ENCODE measurements around the gene FEZ2. TPM values are rescaled to one million over a fixed set of nuclear protein-coding genes. Genes with fewer than 3 reads are reported as not detected.

Gene FEZ2, protein sequence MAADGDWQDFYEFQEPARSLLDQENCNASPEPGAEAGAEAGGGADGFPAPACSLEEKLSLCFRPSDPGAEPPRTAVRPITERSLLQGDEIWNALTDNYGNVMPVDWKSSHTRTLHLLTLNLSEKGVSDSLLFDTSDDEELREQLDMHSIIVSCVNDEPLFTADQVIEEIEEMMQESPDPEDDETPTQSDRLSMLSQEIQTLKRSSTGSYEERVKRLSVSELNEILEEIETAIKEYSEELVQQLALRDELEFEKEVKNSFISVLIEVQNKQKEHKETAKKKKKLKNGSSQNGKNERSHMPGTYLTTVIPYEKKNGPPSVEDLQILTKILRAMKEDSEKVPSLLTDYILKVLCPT
- total RNA-seq: 43.7 and 60.4 TPM in 2 replicates

DNA sequence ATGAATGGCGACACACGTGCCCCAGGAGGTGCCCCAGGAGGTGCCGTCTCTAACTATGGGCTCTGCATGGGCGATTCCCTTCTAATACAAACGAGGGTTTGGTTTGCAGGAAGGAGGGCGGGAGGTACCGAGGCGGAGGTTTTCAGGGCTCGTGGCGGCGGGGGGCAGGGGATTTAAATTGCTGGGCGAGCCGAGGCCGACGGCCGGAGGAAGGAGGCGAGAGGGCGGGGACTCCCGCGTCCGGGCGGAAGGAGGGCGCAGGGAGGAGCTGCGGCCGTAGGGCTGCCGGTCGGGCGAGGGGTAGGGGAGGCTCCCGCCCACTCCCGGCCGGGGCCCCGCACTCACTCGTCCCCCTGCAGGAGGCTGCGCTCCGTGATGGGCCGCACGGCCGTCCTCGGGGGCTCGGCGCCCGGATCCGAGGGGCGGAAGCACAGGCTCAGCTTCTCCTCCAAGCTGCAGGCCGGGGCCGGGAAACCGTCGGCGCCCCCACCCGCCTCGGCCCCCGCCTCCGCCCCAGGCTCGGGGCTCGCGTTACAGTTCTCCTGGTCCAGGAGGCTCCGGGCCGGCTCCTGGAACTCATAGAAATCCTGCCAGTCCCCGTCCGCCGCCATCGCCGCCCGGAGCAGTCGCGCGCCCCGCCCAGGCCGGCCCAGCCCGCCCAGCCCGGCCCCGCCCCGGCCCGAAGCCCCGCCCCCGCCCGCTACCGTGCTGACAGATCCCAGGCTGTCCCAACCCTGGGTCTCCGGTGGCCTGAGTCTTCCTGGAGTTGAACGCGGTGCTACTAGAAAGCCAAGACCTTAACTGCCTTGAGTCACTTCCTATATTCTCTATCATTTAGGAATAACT, at the start of gene FEZ2:
FEZ2 (minus strand) TSS at position 637 of the 846 bp plus-strand sequence; CDS start at position 611, 26 bp downstream.
- TF ChIP-seq, protein P1, sequence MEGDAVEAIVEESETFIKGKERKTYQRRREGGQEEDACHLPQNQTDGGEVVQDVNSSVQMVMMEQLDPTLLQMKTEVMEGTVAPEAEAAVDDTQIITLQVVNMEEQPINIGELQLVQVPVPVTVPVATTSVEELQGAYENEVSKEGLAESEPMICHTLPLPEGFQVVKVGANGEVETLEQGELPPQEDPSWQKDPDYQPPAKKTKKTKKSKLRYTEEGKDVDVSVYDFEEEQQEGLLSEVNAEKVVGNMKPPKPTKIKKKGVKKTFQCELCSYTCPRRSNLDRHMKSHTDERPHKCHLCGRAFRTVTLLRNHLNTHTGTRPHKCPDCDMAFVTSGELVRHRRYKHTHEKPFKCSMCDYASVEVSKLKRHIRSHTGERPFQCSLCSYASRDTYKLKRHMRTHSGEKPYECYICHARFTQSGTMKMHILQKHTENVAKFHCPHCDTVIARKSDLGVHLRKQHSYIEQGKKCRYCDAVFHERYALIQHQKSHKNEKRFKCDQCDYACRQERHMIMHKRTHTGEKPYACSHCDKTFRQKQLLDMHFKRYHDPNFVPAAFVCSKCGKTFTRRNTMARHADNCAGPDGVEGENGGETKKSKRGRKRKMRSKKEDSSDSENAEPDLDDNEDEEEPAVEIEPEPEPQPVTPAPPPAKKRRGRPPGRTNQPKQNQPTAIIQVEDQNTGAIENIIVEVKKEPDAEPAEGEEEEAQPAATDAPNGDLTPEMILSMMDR (conservative IDR thresholded peaks at IDR 0.05; ENCODE audit: low read depth, low read length): no peak
- no peak for DNase-seq (ENCODE audit: low read depth)
- H3K4me3 ChIP-seq (ENCODE audit: low read depth, low read length): peak within 1 kb of the TSS; percentile 84

DNA sequence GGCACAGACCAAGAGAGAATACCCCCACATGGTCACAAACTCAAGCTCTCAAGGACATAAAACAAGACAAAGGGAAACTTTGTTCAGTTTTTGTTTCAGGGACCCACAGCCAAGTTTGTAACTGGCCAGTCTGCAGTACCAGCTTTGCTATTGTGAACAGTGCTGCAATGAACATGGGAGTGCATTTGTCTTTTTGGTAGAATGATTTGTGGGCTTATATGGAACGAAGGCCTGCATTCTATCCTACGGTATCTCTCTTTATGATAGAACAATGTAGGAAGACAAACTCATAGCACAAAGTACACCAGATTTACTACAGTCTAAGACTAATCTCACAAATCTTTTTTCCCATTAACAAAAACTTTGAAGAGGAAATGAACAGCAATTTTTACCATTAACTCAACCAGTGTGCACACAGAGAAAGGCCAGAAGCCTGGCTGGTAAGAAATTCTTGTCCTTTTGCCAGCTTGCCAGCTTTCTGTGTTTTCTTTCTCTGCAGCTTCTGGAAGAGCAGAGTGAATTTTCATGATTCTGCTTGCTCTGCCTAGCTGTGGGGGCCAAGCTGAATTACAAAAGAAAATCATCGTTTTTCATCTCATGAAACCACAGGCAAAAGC, 37.1 kb upstream of the FEZ2 start:
- H3K4me3 ChIP-seq (ENCODE audit: low read depth, low read length): no peak overlapping the region
- TF ChIP-seq, protein P1 (conservative IDR thresholded peaks at IDR 0.05; ENCODE audit: low read depth, low read length): no peak
- DNase-seq (ENCODE audit: low read depth): no peak

DNA sequence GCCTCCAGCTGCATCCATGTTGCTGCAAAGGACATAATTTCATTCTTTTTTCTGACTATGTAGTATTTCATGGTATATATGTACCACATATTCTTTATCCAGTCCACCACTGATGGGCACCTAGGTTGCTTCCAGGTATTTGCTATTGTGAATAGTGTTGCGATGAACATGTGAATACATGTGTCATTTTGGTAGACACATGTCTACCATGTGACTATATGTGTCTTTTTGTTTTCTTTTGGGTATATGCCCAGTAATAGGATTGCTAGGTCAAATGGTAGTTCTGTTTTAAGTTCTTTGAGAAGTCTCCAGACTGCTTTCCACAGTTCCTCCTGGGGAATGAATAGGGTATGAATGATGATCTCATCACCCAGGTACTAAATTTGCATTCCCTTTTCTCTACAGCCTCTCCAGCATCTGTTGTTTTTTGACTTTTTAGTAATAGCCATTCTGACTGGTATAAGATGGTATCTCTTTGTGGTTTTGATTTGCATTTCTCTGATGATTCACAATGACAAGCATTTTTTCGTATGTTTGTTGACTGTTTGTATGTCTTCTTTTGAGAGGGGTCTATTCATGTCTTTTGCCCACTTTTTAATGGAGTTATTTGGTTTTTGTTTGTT, 35.6 kb upstream of the FEZ2 start:
- TF ChIP-seq, protein P1 (conservative IDR thresholded peaks at IDR 0.05; ENCODE audit: low read depth, low read length): no peak
- no peak for DNase-seq (ENCODE audit: low read depth)
- no peak overlapping the region for H3K4me3 ChIP-seq (ENCODE audit: low read depth, low read length)

DNA sequence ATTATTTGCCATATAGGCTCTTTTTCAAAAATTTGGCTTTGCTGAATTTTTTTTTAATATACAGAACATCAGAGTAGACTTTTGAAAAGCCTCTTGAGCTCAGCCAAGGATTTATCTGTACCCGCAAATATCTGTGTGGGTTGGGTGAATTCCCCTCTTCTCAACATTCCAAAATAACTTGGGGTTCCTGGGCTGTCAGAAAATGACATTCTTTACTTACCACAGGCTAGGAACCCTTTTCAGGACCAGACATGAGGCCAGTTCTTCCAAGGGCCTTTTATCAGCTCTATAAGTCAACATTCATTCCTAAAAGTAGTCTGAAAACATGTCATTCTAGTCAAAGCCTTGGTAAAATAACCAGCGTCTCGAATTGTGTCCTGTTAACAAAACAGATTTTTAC, 28.8 kb upstream of the FEZ2 start:
- DNase-seq (ENCODE audit: low read depth): no peak
- no peak overlapping the region for H3K4me3 ChIP-seq (ENCODE audit: low read depth, low read length)
- TF ChIP-seq, protein P1 (conservative IDR thresholded peaks at IDR 0.05; ENCODE audit: low read depth, low read length): no peak

DNA sequence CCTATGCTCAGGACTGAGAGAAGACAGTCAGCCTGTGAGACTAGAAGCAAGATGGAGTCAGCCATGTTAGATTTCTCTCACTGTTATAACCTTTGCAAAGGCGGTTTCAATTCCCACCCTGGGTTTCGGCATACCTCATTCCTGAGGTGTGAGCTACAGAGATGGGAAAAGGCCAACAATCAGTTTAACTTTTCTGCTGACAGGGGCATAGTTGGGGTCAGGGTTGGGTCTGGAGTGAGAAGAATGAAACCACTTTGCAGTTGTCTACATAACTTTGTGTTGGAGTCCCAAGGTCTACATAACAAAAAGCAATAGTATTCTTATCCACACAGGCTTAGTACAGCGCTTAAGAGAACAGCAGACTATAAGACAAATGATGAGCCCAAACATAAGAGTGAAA, 28.1 kb upstream of the FEZ2 start:
- DNase-seq (ENCODE audit: low read depth): no peak
- no peak overlapping the region for H3K4me3 ChIP-seq (ENCODE audit: low read depth, low read length)
- TF ChIP-seq, protein P1 (conservative IDR thresholded peaks at IDR 0.05; ENCODE audit: low read depth, low read length): no peak

DNA sequence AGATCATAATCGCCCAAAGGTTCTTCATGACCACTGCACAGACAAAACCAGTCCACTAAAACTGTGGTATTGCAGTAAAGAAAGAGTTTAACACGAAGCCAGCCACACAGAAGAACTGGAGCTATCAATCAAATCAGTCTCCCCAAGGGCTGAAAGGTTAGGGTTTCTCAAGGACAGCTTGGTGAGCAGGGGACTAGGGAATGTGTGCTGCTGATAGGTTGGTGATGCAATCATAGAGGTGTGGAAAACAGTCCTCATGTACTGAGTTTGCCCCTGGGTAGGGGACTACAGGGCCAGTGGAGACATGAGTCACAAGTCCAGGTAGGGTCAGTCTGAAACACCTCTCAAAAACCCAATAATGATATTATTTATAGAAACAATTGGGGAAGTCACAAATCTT, 27.3 kb upstream of the FEZ2 start:
- DNase-seq (ENCODE audit: low read depth): no peak
- TF ChIP-seq, protein P1 (conservative IDR thresholded peaks at IDR 0.05; ENCODE audit: low read depth, low read length): no peak

More for the DNA sequence above, 27.3 kb upstream of the FEZ2 start:
- no peak overlapping the region for H3K4me3 ChIP-seq (ENCODE audit: low read depth, low read length)

All from epithelial cell of proximal tubule (primary cell).